Ammon's horn (tissue), 1 donor: ENCODE data around the gene TRANK1.

Experiments used
- DNase-seq: peaks from one replicate; pipeline ENCODE4 v3.0.0-alpha.2; 2016; ENCODE audit warnings: low spot score

The TRANK1 gene

GRCh38 chr3:36800533-36801116 lies 144.2 kb downstream of the TRANK1 start:
- DNase-seq, result no peak

DNA sequence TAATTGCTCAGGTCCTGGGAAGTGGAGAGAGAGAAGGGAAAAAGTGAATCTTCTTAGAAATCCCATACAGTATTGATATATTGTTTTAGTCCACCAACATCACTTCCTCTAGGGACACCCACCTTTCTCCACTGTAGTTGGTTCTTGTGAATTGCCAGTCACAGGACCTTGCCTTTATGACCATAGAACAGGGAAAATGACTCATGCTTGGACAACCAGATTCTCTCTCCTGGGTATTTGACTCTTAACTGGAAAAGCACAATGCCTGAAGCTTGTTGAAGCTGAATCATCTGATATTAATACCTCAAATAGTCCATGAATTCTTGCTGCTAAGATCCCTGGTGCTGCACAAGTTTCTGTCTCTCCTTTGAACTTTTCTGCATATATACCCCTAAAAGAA lies 148.0 kb downstream of the TRANK1 start:
- DNase-seq, result no peak

DNA sequence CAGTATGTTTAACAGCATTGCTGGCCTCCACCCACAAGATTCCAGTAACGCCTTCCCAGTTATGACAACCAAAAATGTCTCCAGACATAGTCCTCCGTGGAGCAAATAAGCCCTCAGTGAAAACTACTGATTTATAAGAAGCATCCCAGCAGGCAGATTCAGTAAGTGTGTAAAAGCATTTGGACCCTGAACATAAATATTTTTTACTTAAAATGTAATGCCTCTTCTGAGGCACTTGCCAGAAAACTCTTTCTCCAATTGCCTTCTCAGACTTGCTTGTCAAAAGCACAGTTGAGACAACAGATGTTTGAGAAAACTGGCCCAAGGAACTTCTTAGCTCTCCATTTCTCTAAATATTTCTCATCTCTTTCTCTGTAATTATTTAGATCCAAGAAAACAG lies 148.7 kb downstream of the TRANK1 start:
- DNase-seq, result no peak

DNA sequence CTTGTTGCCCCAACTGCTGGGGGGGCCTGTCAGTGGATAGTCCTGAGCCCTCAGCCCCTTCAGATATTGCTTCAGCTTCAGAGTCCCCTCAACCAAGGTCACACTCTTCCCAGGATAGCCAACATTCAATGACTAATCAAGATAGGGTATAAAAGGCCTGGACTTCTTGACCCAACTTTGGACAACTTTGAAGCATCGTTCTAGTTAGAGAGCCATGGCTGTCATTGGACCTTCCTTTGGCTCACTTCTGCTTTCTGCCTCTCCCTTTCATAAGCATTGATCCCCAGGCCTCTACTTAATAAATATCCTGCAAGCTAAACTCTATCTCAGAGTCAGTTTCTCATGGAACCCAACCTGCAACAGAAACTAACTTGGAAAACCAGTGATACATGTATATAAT lies 149.2 kb downstream of the TRANK1 start:
- no peak for DNase-seq

DNA sequence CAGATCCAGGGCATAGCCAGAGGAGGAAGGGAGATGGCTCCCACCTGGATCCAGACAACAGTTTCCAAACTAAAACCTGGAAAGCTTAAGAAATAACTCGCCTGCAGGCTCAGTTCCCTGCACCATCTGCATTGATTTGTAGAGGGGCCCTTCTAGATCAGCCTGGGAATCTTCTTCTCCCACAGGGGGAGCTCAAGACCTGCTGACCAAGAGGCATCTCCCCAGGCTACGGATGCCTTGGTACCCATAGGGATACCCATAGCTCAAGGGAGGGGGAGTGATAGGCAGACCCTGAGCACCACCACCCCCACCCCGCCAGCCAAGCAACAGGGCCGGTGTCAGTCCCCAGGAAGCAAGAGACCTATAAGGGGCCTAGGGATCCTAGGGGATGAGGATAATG lies 152.5 kb downstream of the TRANK1 start:
- DNase-seq, result no peak

DNA sequence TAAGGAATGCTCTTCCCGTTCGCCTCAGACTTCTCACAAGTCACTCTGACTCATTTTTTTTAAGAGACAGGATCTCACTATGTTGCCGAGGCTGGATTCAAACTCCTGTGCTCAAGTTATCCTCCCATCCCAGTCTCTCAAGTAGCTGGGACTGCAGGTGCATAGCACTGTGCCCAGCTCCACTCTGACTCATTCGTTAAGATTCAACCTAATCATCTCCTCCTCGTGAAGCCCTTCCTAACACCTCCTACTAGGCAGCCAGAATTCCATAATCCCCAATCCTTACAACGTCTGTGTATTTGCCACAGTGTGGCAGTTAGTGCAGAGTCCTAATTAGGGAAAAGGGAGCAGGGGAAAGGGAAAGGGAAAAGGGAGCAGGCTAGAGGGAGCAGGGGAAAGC lies 154.1 kb downstream of the TRANK1 start:
- no peak for DNase-seq

GRCh38 chr3:36786921-36787890 lies 157.6 kb downstream of the TRANK1 start:
- DNase-seq, result no peak

DNA sequence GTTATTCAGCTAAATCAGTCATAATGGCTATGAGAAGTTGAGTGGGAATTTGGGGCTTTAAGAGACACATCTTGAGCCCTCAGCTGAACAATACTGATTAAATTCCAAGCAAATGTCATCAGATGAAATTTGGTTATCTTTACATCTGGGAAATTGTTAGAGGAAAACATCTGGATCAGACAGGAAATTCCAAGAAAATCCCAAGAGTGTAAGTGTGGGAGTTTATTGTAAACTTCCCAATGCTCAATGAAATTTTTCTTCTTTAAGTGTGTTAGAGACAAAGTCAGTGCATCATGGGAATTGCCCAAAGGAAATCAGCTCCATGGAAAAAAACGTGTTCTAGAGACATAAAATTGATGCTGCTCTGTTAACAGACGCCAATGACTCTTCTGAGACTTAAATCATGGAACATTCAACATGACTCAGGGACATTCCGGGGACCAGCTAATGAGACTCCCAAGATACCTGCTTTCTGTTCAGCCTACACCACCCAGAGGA lies 160.7 kb downstream of the TRANK1 start:
- DNase-seq, result no peak

- no peak for DNase-seq
Observed at GRCh38 chr3:36777424-36778218, 167.2 kb downstream of the TRANK1 start.
